GF-D8 (cell line): Measurements from ENCODE around the gene VIPR2.
"Not testable (repeated sequence)": the region's sequence is repeated elsewhere in the genome, so short reads cannot be mapped to it uniquely, and the experiment has no call there.

Experiments
- DNase-seq: peaks from one replicate; lab custom pipeline; 2025; lab: John Stamatoyannopoulos, UW

VIPR2 gene

GRCh38 chr7:159008417-159008816, 136.2 kb downstream of the VIPR2 start:
- no peak for DNase-seq

GRCh38 chr7:159007996-159008389, 136.7 kb downstream of the VIPR2 start:
- DNase-seq = no peak

GRCh38 chr7:159007364-159007995, 137.2 kb downstream of the VIPR2 start:
- DNase-seq = no peak

- DNase-seq = no peak
These were observed 138.0 kb downstream of the VIPR2 start for GRCh38 chr7:159006610-159007130.

GRCh38 chr7:159006022-159006609, 138.6 kb downstream of the VIPR2 start:
- not testable (repeated sequence) for DNase-seq

- no peak for DNase-seq
These were observed 139.0 kb downstream of the VIPR2 start for GRCh38 chr7:159005618-159006017.

GRCh38 chr7:159004411-159004810, 140.3 kb downstream of the VIPR2 start:
- no peak for DNase-seq

GRCh38 chr7:159001811-159002210, 142.9 kb downstream of the VIPR2 start:
- no peak for DNase-seq

- no peak for DNase-seq
These were observed 143.7 kb downstream of the VIPR2 start for GRCh38 chr7:159000859-159001435.

- no peak for DNase-seq
These were observed 144.6 kb downstream of the VIPR2 start for GRCh38 chr7:159000070-159000469.

GRCh38 chr7:158999496-158999895, 145.2 kb downstream of the VIPR2 start:
- no peak for DNase-seq

- not testable (repeated sequence) for DNase-seq
These were observed 146.4 kb downstream of the VIPR2 start for GRCh38 chr7:158998261-158998660.

- no peak for DNase-seq
These were observed 147.2 kb downstream of the VIPR2 start for GRCh38 chr7:158997471-158997870.

GRCh38 chr7:158997110-158997453, 147.6 kb downstream of the VIPR2 start:
- no peak for DNase-seq

GRCh38 chr7:158996214-158997109, 148.2 kb downstream of the VIPR2 start:
- no peak for DNase-seq

- DNase-seq = no peak
These were observed 149.2 kb downstream of the VIPR2 start for GRCh38 chr7:158995514-158995913.

- DNase-seq = no peak
These were observed 150.0 kb downstream of the VIPR2 start for GRCh38 chr7:158994687-158995086.

- DNase-seq = no peak
These were observed 151.1 kb downstream of the VIPR2 start for GRCh38 chr7:158993591-158993990.

- no peak for DNase-seq
These were observed 151.9 kb downstream of the VIPR2 start for GRCh38 chr7:158992759-158993158.

GRCh38 chr7:158991824-158992621, 152.6 kb downstream of the VIPR2 start:
- DNase-seq = no peak

- DNase-seq = no peak
These were observed 155.7 kb downstream of the VIPR2 start for GRCh38 chr7:158988996-158989395.
